ENCODE results near the gene ST3GAL3. TPM values are rescaled to one million over a fixed set of nuclear protein-coding genes. Genes with fewer than 3 reads are reported as not detected.

Gene ST3GAL3
- total and polyA plus RNA-seq, 2 experiments from 2014 or later: 4.5 to 7.0 TPM

GRCh38 chr1:43931711-43932660, 224.7 kb downstream of the ST3GAL3 start (continued):
- TF ChIP-seq ZNF462 (CRISPR knock-in tag; IDR thresholded peaks at IDR 0.05): no peak
- TF ChIP-seq CREB1 (CRISPR knock-in tag; IDR thresholded peaks at IDR 0.05; ENCODE audit: low read depth): no peak
- no peak for TF ChIP-seq EZH2phosphoT487 (IDR thresholded peaks at IDR 0.05; ENCODE audit: unreplicated experiment)

- no peak overlapping the region for H3K27ac Mint-ChIP-seq
- peaks cover 33% of the 10 kb centered on the region for H3K27me3 Mint-ChIP-seq (ENCODE audit: insufficient read depth, low read depth, poor library complexity)
- TF ChIP-seq CREB1 (CRISPR knock-in tag; IDR thresholded peaks at IDR 0.05; ENCODE audit: low read depth) (no peak), EZH2phosphoT487 (IDR thresholded peaks at IDR 0.05; ENCODE audit: unreplicated experiment) (no peak), NANOG (IDR thresholded peaks at IDR 0.05; ENCODE audit: borderline replicate concordance) (no peak)
- Histone ChIP-seq H3K27ac (ENCODE audit: low read depth) (no peak overlapping the region), H3K36me3 (ENCODE audit: insufficient read depth) (no peaks in the 10 kb centered on the region), H3F3A (replicated peaks; ENCODE audit: low read depth) (peaks cover 25% of the 10 kb centered on the region), H3K79me2 (replicated peaks; ENCODE audit: insufficient read depth) (0 out of 2 replicates have a peak, but pooled peaks cover 7% of the 10 kb centered on the region), H2AFZ (peak overlapping the region; percentile 96), H3K27me3 (ENCODE audit: insufficient read depth) (peaks cover 8% of the 10 kb centered on the region), H3K4me1 (ENCODE audit: insufficient read depth) (peaks cover 36% of the 10 kb centered on the region), H3K9me2 (ENCODE audit: insufficient read depth) (no peaks in the 10 kb centered on the region), H3K4me3 (peak overlapping the region; percentile 96), H4K20me1 (replicated peaks; ENCODE audit: insufficient read depth) (peaks cover 10% of the 10 kb centered on the region), H3K4me2 (peak overlapping the region; percentile 97)
- H3K9me3 Mint-ChIP-seq: no peaks in the 10 kb centered on the region
- peaks cover 4% of the 10 kb centered on the region; the same call in 1 of the 3 replicates for H3K36me3 Mint-ChIP-seq (ENCODE audit: low read depth)
- H3K4me1 Mint-ChIP-seq: peaks cover 49% of the 10 kb centered on the region
- peak overlapping the region; percentile 81 for H3K4me3 Mint-ChIP-seq
- ATAC-seq: peak; percentile 0
- DNase-seq (ENCODE audit: low spot score): no peak
Observed at GRCh38 chr1:43932786-43933385, 225.6 kb downstream of the ST3GAL3 start.

Data from GM23338 (cell line).